Ascending aorta (tissue), 2 donors: Measurements from ENCODE around the gene RABL6. TPM values are rescaled to one million over a fixed set of nuclear protein-coding genes. Genes with fewer than 3 reads are reported as not detected.
A peak's percentile ranks its signal among the peaks of the same experiment; 100 is the strongest.
"Not testable (repeated sequence)": the region's sequence is repeated elsewhere in the genome, so short reads cannot be mapped to it uniquely, and the experiment has no call there.

Experiments
- DNase-seq, 2 donors: peaks; one replicate each; pipeline ENCODE4 v3.0.0-alpha.2; 2019; ENCODE audit warnings: low spot score in 2 of 2
- H3K27ac ChIP-seq, 2 donors: fragments of 200-600 bp; sonication (generic); one replicate each; pipeline ENCODE4 v1.5.1; 2016 to 2017; ENCODE audit warnings: mild to moderate bottlenecking in 1 of 2
- H3K27me3 ChIP-seq: fragments of 200-600 bp; sonication (generic); one replicate; pipeline ENCODE4 v1.5.1; 2017
- H3K36me3 ChIP-seq, 2 donors: fragments of 200-600 bp; sonication (generic); one replicate each; pipeline ENCODE4 v1.5.1; 2016
- H3K4me1 ChIP-seq, 2 donors: fragments of 200-600 bp; sonication (generic); one replicate each; pipeline ENCODE4 v1.5.1; 2016 to 2017; ENCODE audit warnings: mild to moderate bottlenecking in 1 of 2
- H3K4me3 ChIP-seq, 2 donors: fragments of 200-600 bp; sonication (generic); one replicate each; pipeline ENCODE4 v1.5.1; 2016 to 2017; ENCODE audit warnings: mild to moderate bottlenecking in 1 of 2
- H3K9me3 ChIP-seq, 2 donors: fragments of 200-600 bp; sonication (generic); one replicate each; pipeline ENCODE4 v1.5.1; 2016
- intact Hi-C: fragments of 100-400 bp; cut with DNase I; formaldehyde crosslinking; loops from one replicate; pipeline ENCODE4 v1.15.1; 2023
- total RNA-seq: library from RNA; depleted of rRNA; stranded (reverse); fragments of >200 nt; gene quantifications from one replicate; pipeline ENCODE4 v1.1.0, GENCODE V29; 2016
- TF ChIP-seq, protein P1 (sequence below), 3 experiments: fragments of 200-600 bp in 2 of 3; fragments of 450-650 bp in 1 of 3; sonication (generic) in 2 of 3; IDR thresholded peaks; one replicate each; pipeline ENCODE4 v1.5.1; 2016 to 2019; ENCODE audit warnings: antibody characterized with exemption in 3 of 3, mild to moderate bottlenecking in 1 of 3, moderate library complexity in 1 of 3

RABL6 gene
- total RNA-seq, 1 donor from 2014 or later: 70.9 TPM

DNA sequence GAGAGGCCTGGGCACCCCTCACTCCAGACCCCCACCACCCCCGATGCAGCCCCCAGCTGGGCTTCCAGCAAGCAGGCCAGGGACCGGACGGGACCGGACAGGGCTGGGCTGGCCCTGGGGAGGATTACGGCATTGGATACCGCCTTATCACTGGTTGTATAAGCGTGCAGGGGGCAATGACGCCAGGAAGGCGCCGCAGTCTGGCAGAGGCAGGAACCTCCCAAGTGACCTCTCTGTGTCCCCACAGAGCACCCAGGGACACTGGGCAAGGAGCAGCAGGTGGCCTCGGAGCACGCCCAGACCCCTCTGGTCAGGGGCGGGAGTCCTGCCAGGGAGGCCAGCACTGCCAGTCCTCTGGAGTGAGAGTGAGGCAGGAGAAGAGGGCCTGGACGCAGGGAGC is 42.7 kb upstream of the RABL6 start:
- peaks cover 4% of the 10 kb centered on the region for H3K27me3 ChIP-seq

GRCh38 chr9:136765745-136766409 is 41.9 kb upstream of the RABL6 start:
- DNase-seq, H3K4me3 ChIP-seq, H3K27ac ChIP-seq, H3K36me3 ChIP-seq, H3K4me1 ChIP-seq, H3K9me3 ChIP-seq, intact Hi-C loops, H3K27me3 ChIP-seq: not testable (repeated sequence)

More for the DNA sequence above, 42.7 kb upstream of the RABL6 start:
- Histone ChIP-seq H3K9me3 (no peaks in the 10 kb centered on the region), H3K27ac (no peak overlapping the region), H3K36me3 (no peaks in the 10 kb centered on the region), H3K4me3 (no peak overlapping the region), H3K4me1 (no peaks in the 10 kb centered on the region)
- no peak for DNase-seq
- TF ChIP-seq, protein P1, sequence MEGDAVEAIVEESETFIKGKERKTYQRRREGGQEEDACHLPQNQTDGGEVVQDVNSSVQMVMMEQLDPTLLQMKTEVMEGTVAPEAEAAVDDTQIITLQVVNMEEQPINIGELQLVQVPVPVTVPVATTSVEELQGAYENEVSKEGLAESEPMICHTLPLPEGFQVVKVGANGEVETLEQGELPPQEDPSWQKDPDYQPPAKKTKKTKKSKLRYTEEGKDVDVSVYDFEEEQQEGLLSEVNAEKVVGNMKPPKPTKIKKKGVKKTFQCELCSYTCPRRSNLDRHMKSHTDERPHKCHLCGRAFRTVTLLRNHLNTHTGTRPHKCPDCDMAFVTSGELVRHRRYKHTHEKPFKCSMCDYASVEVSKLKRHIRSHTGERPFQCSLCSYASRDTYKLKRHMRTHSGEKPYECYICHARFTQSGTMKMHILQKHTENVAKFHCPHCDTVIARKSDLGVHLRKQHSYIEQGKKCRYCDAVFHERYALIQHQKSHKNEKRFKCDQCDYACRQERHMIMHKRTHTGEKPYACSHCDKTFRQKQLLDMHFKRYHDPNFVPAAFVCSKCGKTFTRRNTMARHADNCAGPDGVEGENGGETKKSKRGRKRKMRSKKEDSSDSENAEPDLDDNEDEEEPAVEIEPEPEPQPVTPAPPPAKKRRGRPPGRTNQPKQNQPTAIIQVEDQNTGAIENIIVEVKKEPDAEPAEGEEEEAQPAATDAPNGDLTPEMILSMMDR (IDR thresholded peaks at IDR 0.05): no peak
- intact Hi-C loops: no loop called here

GRCh38 chr9:136766410-136767120 is 41.2 kb upstream of the RABL6 start:
- H3K27ac ChIP-seq, H3K9me3 ChIP-seq, H3K36me3 ChIP-seq, H3K27me3 ChIP-seq, DNase-seq, intact Hi-C loops, H3K4me1 ChIP-seq, H3K4me3 ChIP-seq: not testable (repeated sequence)
- TF ChIP-seq, protein P1 (IDR thresholded peaks at IDR 0.05): peak in 2 of 3 experiments; percentile 9 to 11

DNA sequence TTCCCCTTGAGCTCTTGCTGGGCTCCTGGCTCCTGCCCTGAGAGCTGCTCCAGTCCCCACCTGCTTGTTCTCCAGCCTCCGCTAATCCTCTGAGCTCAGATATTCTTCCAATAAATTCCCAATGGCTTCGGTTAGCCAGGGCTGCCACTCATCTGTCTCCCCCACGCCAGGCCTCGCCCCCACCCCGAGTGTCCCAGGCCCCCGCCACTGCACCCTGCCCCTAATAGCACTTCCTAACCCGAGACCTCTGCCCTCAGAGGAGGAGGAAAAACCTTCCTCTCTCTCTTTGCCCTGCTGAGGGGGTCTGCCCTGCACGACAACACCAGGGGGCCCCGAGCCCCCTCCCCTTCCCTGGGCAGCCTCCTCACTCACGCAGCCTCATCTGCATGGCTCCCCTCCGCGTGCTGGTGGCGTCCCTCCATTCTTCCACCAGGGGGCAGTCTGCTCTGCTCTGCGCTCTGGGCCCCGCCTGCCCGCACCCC is 38.0 kb upstream of the RABL6 start:
- DNase-seq: no peak
- Histone ChIP-seq H3K9me3 (peaks cover 0 to 4% of the 10 kb centered on the region in 2 donors), H3K27me3 (peaks cover 4% of the 10 kb centered on the region), H3K4me1 (no peaks in the 10 kb centered on the region), H3K36me3 (no peaks in the 10 kb centered on the region), H3K4me3 (no peak overlapping the region), H3K27ac (no peak overlapping the region)
- TF ChIP-seq, protein P1 (IDR thresholded peaks at IDR 0.05): peak in 2 of 3 experiments; percentile 25 to 44
- intact Hi-C loops: no loop called here

DNA sequence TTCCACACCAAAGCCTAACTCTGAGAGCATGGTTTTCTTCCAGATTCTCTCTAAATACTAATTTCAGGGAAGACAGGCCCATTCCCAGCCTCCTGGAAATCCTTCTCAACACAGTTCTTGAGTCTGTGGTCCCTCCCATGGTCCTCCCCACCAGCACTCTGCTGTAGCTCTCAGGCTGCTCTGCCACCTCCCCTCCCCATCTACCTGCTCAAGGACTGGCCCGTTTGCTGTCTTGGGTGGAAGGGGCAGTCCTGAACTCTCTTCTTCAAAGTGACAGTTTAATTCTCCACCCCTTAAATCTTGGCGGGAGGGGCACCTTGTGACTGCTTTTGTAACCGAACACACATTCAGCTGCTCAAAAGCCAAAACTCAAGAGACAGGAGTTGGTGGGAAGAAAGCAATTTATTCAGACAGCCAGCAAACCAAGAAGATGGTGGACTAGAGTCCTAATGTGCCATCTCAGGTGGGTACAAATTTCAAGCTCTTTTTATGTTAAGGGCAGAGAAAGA is 35.8 kb upstream of the RABL6 start:
- H3K9me3 ChIP-seq: peaks cover 0 to 4% of the 10 kb centered on the region in 2 donors
- no peak overlapping the region for H3K27ac ChIP-seq
- no peaks in the 10 kb centered on the region for H3K36me3 ChIP-seq
- H3K4me3 ChIP-seq: no peak overlapping the region
- DNase-seq: no peak
- TF ChIP-seq, protein P1 (IDR thresholded peaks at IDR 0.05): no peak
- H3K4me1 ChIP-seq: no peaks in the 10 kb centered on the region
- peaks cover 4% of the 10 kb centered on the region for H3K27me3 ChIP-seq
- intact Hi-C loops: no loop called here
